Stimulated activated CD8-positive, alpha-beta memory T cell treated with anti-CD3 and anti-CD28 coated beads, Interleukin-2, amount 100 ng/mL, for 48 hours (primary cell): ENCODE measurements around the gene BUD13.

ENCODE experiments used
- DNase-seq, 2 donors: peaks; one replicate each; pipeline ENCODE4 v3.0.0-alpha.2; 2020; ENCODE audit warnings: low read depth in 2 of 2

BUD13 gene

GRCh38 chr11:116716621-116717020 lies 56.2 kb downstream of the BUD13 start:
- no peak for DNase-seq

- DNase-seq: no peak
Observed at GRCh38 chr11:116715383-116715782, 57.4 kb downstream of the BUD13 start.

- DNase-seq: no peak
Observed at GRCh38 chr11:116714902-116715301, 57.9 kb downstream of the BUD13 start.

- DNase-seq: no peak
Observed at GRCh38 chr11:116712428-116712827, 60.4 kb downstream of the BUD13 start.

- no peak for DNase-seq
Observed at GRCh38 chr11:116710762-116711161, 62.0 kb downstream of the BUD13 start.

- no peak for DNase-seq
Observed at GRCh38 chr11:116710001-116710674, 62.6 kb downstream of the BUD13 start.

- no peak for DNase-seq
Observed at GRCh38 chr11:116707746-116708145, 65.0 kb downstream of the BUD13 start.

GRCh38 chr11:116707161-116707629 lies 65.6 kb downstream of the BUD13 start:
- no peak for DNase-seq

- DNase-seq: no peak
Observed at GRCh38 chr11:116703421-116703820, 69.4 kb downstream of the BUD13 start.

- DNase-seq: no peak
Observed at GRCh38 chr11:116702772-116703385, 69.9 kb downstream of the BUD13 start.

GRCh38 chr11:116701876-116702275 lies 70.9 kb downstream of the BUD13 start:
- DNase-seq: no peak

GRCh38 chr11:116701297-116701801 lies 71.4 kb downstream of the BUD13 start:
- no peak for DNase-seq

- no peak for DNase-seq
Observed at GRCh38 chr11:116700586-116701220, 72.1 kb downstream of the BUD13 start.
